B cell (primary cell): Measurements from ENCODE around the gene ALKBH6. TPM values are rescaled to one million over a fixed set of nuclear protein-coding genes. Genes with fewer than 3 reads are reported as not detected.
A peak's percentile ranks its signal among the peaks of the same experiment; 100 is the strongest.

Experiments used
- ATAC-seq: fragments of 200-7000 bp; cut with Tn5 transposase; one replicate; pipeline ENCODE4 v1.10.0; 2021; ENCODE audit warnings: low read depth, mild to moderate bottlenecking, moderate number of reproducible peaks, moderate library complexity
- CTCF ChIA-PET: fragments of 350-600 bp; sonication (Branson Sonifier 250); formaldehyde crosslinking; loops from one replicate; lab custom pipeline; 2021; ENCODE audit warnings: antibody characterized with exemption, inconsistent platforms; lab: Charles Lee
- POLR2A ChIA-PET: fragments of 350-600 bp; sonication (Branson Sonifier 250); formaldehyde crosslinking; loops from one replicate; lab custom pipeline; 2021; ENCODE audit warnings: antibody characterized with exemption; lab: Charles Lee
- DNase-seq: peaks from one replicate; pipeline ENCODE4 v3.0.0; 2013
- H2AFZ ChIP-seq: 2 replicates; pipeline ENCODE4 v1.6.1; 2012; ENCODE audit warnings: mild to moderate bottlenecking, low read depth, low read length; ENCODE audit not compliant: insufficient read depth, poor library complexity, severe bottlenecking
- H3K27ac ChIP-seq, 2 donors: 1 replicate in 1 of 2; 2 replicates in 1 of 2; pipeline ENCODE4 v1.5.1; 2012 to 2013; ENCODE audit warnings: low read length in 2 of 2, mild to moderate bottlenecking in 2 of 2, moderate library complexity in 1 of 2
- H3K27me3 ChIP-seq, 4 experiments: fragments of 200-600 bp in 1 of 4; sonication (generic) in 1 of 4; replicated peaks in 1 of 4; 1 replicate in 2 of 4; 2 replicates in 2 of 4; pipeline versions ENCODE4 v1.6.1 to v1.7.0; 2013 to 2016; ENCODE audit warnings: low read length in 3 of 4, mild to moderate bottlenecking in 2 of 4, mixed read lengths in 1 of 4, moderate library complexity in 1 of 4; ENCODE audit not compliant: insufficient read depth in 4 of 4, control insufficient read depth in 3 of 4; ENCODE audit errors: control extremely low read depth in 1 of 4
- H3K36me3 ChIP-seq, 2 experiments: replicated peaks in 1 of 2; 1 replicate in 1 of 2; 2 replicates in 1 of 2; pipeline versions ENCODE4 v1.6.1 to v1.7.1; 2013; ENCODE audit warnings: low read length in 1 of 2; ENCODE audit not compliant: insufficient read depth in 2 of 2, control insufficient read depth in 1 of 2; ENCODE audit errors: control extremely low read depth in 1 of 2, extremely low read depth in 1 of 2
- H3K4me1 ChIP-seq, 2 donors: fragments of 200-600 bp in 1 of 2; sonication (generic) in 1 of 2; 1 replicate in 1 of 2; 2 replicates in 1 of 2; pipeline versions ENCODE4 v1.5.1 to v1.6.1; 2013 to 2017; ENCODE audit warnings: low read length in 2 of 2; ENCODE audit not compliant: control insufficient read depth in 2 of 2, insufficient read depth in 2 of 2
- H3K4me2 ChIP-seq: replicated peaks from 2 replicates; pipeline ENCODE3; 2012; ENCODE audit warnings: mild to moderate bottlenecking, low read depth, low read length; ENCODE audit not compliant: poor library complexity, severe bottlenecking
- H3K4me3 ChIP-seq, 5 experiments: fragments of 200-600 bp in 1 of 5; sonication (generic) in 1 of 5; 1 replicate in 3 of 5; 2 replicates in 2 of 5; pipeline versions ENCODE4 v1.5.1 to v1.7.0; 2011 to 2016; ENCODE audit warnings: low read length in 4 of 5, mild to moderate bottlenecking in 4 of 5, low read depth in 2 of 5, control low read depth in 1 of 5, moderate library complexity in 1 of 5; ENCODE audit not compliant: insufficient read depth in 1 of 5; ENCODE audit errors: control extremely low read depth in 1 of 5, extremely low read depth in 1 of 5
- H3K79me2 ChIP-seq: fragments of 200-600 bp; sonication (generic); one replicate; pipeline ENCODE4 v1.6.0; 2016; ENCODE audit warnings: low read length; ENCODE audit not compliant: control insufficient read depth, insufficient read depth
- H3K9ac ChIP-seq: fragments of 200-600 bp; sonication (generic); 2 replicates; pipeline ENCODE4 v1.6.1; 2017; ENCODE audit warnings: mild to moderate bottlenecking, low read length, moderate library complexity
- H3K9me3 ChIP-seq, 3 donors: one replicate each; pipeline versions ENCODE4 v1.6.1 to v1.7.1; 2013; ENCODE audit warnings: low read length in 2 of 3; ENCODE audit not compliant: control insufficient read depth in 2 of 3, insufficient read depth in 1 of 3; ENCODE audit errors: control extremely low read depth in 1 of 3
- H4K20me1 ChIP-seq: 2 replicates; pipeline ENCODE4 v1.6.0; 2012; ENCODE audit warnings: mild to moderate bottlenecking, low read length; ENCODE audit not compliant: insufficient read depth, control insufficient read depth, poor library complexity, severe bottlenecking
- H3K27ac Mint-ChIP-seq: one replicate; pipeline ENCODE4 v1.8.0; 2021; ENCODE audit warnings: mixed read lengths
- H3K27me3 Mint-ChIP-seq: one replicate; pipeline ENCODE4 v1.8.0; 2021; ENCODE audit warnings: mixed read lengths
- H3K4me1 Mint-ChIP-seq: one replicate; pipeline ENCODE4 v1.8.0; 2021; ENCODE audit warnings: mixed read lengths
- H3K4me3 Mint-ChIP-seq: one replicate; pipeline ENCODE4 v1.8.0; 2021; ENCODE audit warnings: mixed read lengths
- H3K9me3 Mint-ChIP-seq: one replicate; pipeline ENCODE4 v1.8.0; 2022; ENCODE audit warnings: mixed read lengths; ENCODE audit not compliant: insufficient read depth
- EZH2 ChIP-seq: IDR thresholded peaks from 2 replicates; pipeline ENCODE4 v1.6.1; 2012; ENCODE audit warnings: borderline replicate concordance, low read depth, mild to moderate bottlenecking, moderate library complexity, low read length; ENCODE audit not compliant: insufficient read depth, poor library complexity, severe bottlenecking
- WGBS: methylation state at CpG from one replicate; pipeline ENCODE4 v1.1.5; 2013; ENCODE audit warnings: missing lambda C conversion rate; ENCODE audit not compliant: insufficient coverage; 5-methylcytosine and 5-hydroxymethylcytosine counted together
- intact Hi-C: fragments of 100-400 bp; cut with micrococcal nuclease; formaldehyde crosslinking; loops from one replicate; pipeline ENCODE4 v1.10.0; 2022
- polyA plus RNA-seq: library from polyadenylated mRNA; depleted of rRNA; stranded (reverse); fragments of >200 nt; gene quantifications from 2 replicates; pipeline ENCODE4 v1.2.3, GENCODE V29; 2012
- total RNA-seq, 2 donors: library from RNA; stranded (reverse); fragments of 120-200 nt in 1 of 2; gene quantifications; 1 replicate in 1 of 2; 2 replicates in 1 of 2; pipeline versions ENCODE4 v1.2.3 to v1.2.4, GENCODE V29; 2013 to 2022
- TF ChIP-seq, protein P1 (sequence below): fragments of 200-600 bp; IDR thresholded peaks from one replicate; pipeline ENCODE4 v1.8.0; 2022; ENCODE audit warnings: antibody characterized with exemption, mild to moderate bottlenecking

The ALKBH6 gene
- total and polyA plus RNA-seq, 2 donors (not counting 1 experiment from before 2014, with no cell fraction given): 54.5 to 56.5 TPM

DNA sequence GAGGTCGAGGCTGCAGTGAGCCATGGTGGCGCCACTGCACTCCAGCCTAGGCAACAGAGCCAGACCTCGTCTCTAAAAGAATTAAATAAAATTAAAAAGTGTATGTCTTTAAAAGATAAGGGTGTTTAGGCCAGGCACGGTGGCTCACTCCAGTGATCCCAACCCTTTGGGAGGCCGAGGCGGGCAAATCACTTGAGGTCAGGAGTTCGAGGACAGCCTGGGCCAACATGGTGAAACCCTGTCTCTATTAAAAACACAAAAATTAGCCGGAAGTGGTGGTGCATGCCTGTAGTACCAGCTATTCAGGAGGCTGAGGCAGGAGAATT, 26.5 kb downstream of the ALKBH6 start:
- Histone ChIP-seq H4K20me1 (no peaks in the 10 kb centered on the region), H3K9ac (peak overlapping the region; percentile 67), H3K27me3 (peaks cover 0 to 18% (median 3%) of the 10 kb centered on the region in 4 experiments), H3K79me2 (no peaks in the 10 kb centered on the region), H3K4me3 (peak overlapping the region in 4 of 5 experiments; percentile 44 to 73 (median 55)), H3K9me3 (peaks cover 0 to 13% (median 0%) of the 10 kb centered on the region in 3 donors), H3K4me2 (peak overlapping the region; percentile 87), H3K36me3 (no peaks in the 10 kb centered on the region), H2AFZ (peak overlapping the region; percentile 94), H3K4me1 (peaks cover 6 to 12% of the 10 kb centered on the region in 2 donors), H3K27ac (no peak overlapping the region)
- H3K27me3 Mint-ChIP-seq: peaks cover 26% of the 10 kb centered on the region
- 54% methylated on average over 2 of the region's 8 CpGs for WGBS
- DNase-seq: no peak
- H3K27ac Mint-ChIP-seq: no peak overlapping the region
- H3K4me1 Mint-ChIP-seq: peaks cover 5% of the 10 kb centered on the region
- peak overlapping the region; percentile 95 for H3K4me3 Mint-ChIP-seq
- TF ChIP-seq, protein P1, sequence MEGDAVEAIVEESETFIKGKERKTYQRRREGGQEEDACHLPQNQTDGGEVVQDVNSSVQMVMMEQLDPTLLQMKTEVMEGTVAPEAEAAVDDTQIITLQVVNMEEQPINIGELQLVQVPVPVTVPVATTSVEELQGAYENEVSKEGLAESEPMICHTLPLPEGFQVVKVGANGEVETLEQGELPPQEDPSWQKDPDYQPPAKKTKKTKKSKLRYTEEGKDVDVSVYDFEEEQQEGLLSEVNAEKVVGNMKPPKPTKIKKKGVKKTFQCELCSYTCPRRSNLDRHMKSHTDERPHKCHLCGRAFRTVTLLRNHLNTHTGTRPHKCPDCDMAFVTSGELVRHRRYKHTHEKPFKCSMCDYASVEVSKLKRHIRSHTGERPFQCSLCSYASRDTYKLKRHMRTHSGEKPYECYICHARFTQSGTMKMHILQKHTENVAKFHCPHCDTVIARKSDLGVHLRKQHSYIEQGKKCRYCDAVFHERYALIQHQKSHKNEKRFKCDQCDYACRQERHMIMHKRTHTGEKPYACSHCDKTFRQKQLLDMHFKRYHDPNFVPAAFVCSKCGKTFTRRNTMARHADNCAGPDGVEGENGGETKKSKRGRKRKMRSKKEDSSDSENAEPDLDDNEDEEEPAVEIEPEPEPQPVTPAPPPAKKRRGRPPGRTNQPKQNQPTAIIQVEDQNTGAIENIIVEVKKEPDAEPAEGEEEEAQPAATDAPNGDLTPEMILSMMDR: no peak
- TF ChIP-seq EZH2: no peak
- H3K9me3 Mint-ChIP-seq: no peaks in the 10 kb centered on the region
- CTCF ChIA-PET: no interaction called here
- POLR2A ChIA-PET: interaction anchor here (0.7 kb wide), 1 partner anchor 445 kb away, joined by 4 read pairs; no protein-coding TSS in a partner anchor
- intact Hi-C loops: no loop called here
- ATAC-seq: no peak

DNA sequence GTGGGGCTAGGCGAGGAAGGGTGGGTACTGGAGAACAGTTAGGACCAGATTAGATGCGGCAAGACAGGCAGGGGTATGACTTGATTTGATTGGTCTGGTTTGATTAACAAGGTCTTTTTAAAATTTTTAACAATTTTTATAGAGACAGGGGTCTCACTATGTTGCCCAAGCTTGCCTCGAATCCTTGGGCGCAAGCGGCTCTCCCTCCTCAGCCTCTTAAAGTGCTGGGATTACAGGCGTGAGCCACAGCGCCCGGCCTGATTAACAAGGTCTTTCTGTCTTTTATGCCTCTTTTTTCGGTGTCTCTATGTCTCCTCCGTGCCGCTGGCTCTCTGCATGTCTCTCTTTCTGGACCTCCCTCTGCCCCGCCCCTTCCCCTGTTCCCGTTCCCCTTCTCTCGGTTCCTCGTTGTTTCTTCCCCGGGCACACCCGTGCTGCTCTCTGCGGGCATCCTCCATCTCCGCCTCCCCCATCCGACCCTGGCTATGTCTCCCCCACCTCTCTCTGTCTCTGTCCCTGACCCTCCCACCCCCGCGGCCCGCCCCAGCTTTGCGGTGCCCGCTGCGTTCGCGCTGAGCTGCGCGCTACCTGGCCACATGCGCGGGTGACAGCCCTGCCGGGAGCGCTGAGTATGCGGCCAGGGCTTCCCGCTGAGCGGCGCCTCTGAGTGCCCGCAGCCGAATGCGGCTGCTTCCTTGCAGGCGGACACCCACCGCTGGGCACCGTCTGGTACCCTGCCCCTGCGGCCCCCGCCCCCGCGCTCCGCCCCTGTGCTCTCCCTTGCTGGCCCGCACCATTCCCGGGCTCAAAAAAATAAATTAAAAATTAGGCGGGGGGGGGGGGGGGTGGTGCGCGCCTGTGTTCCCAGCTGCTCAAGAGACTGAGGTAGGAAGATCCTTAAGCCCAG, 27.1 kb downstream of the ALKBH6 start:
- Histone ChIP-seq H3K9me3 (peaks cover 0 to 13% (median 0%) of the 10 kb centered on the region in 3 donors), H3K4me1 (peaks cover 6 to 12% of the 10 kb centered on the region in 2 donors), H2AFZ (peak overlapping the region; percentile 94), H4K20me1 (no peaks in the 10 kb centered on the region), H3K36me3 (no peaks in the 10 kb centered on the region), H3K4me2 (peak overlapping the region; percentile 87), H3K9ac (peak overlapping the region; percentile 67), H3K79me2 (no peaks in the 10 kb centered on the region), H3K27me3 (peaks cover 0 to 18% (median 3%) of the 10 kb centered on the region in 4 experiments), H3K4me3 (peak overlapping the region in 4 of 5 experiments; percentile 44 to 73 (median 55)), H3K27ac (no peak overlapping the region)
- TF ChIP-seq, protein P1: no peak
- no peak for TF ChIP-seq EZH2
- Mint-ChIP-seq H3K4me3 (peak overlapping the region; percentile 95), H3K27me3 (peaks cover 29% of the 10 kb centered on the region), H3K9me3 (no peaks in the 10 kb centered on the region), H3K27ac (peak overlapping the region; percentile 37), H3K4me1 (peaks cover 5% of the 10 kb centered on the region)
- ChIA-PET CTCF (no interaction called here), POLR2A (interaction anchor here (0.7 kb wide), 1 partner anchor 445 kb away, joined by 4 read pairs; no protein-coding TSS in a partner anchor)
- intact Hi-C loops: no loop called here
- ATAC-seq (peak; percentile 85), DNase-seq (peak; percentile 62)
- 9% methylated on average over 43 of the region's 54 CpGs for WGBS
